Cardiac muscle cell (in vitro differentiated cells and primary cell): ENCODE results near the gene COL23A1. TPM values are rescaled to one million over a fixed set of nuclear protein-coding genes. Genes with fewer than 3 reads are reported as not detected.

Experiments
- DNase-seq, 2 donors: peaks; one replicate each; pipeline versions ENCODE4 v3.0.0 to v3.0.0-alpha.2; 2010 to 2017; ENCODE audit warnings: low read depth in 1 of 2, low spot score in 1 of 2
- H3K27ac ChIP-seq: fragments of 200-600 bp; sonication (generic); 2 replicates; pipeline ENCODE4 v1.5.1; 2016
- H3K27me3 ChIP-seq: fragments of 200-600 bp; sonication (generic); 2 replicates; pipeline ENCODE4 v1.6.0; 2016; ENCODE audit warnings: control low read depth
- H3K36me3 ChIP-seq: fragments of 200-600 bp; sonication (generic); 2 replicates; pipeline ENCODE4 v1.5.1; 2016; ENCODE audit warnings: control low read depth
- H3K4me1 ChIP-seq: fragments of 200-600 bp; sonication (generic); 2 replicates; pipeline ENCODE4 v1.8.1; 2017; ENCODE audit warnings: low read depth, mild to moderate bottlenecking, mixed run types
- H3K4me3 ChIP-seq: fragments of 200-600 bp; sonication (generic); 2 replicates; pipeline ENCODE4 v1.5.1; 2016; ENCODE audit warnings: mild to moderate bottlenecking
- H3K9me3 ChIP-seq: fragments of 200-600 bp; sonication (generic); 2 replicates; pipeline ENCODE4 v1.5.1; 2017; ENCODE audit warnings: low read depth, mild to moderate bottlenecking, control low read depth
- polyA plus RNA-seq: library from polyadenylated mRNA; unstranded; fragments of >200 nt; fragmentation: Nextera tagmentation; extraction: Ambion mirVana; gene quantifications from 2 replicates; pipeline ENCODE4 v1.2.1, GENCODE V29; 2016
- total RNA-seq: library from RNA; depleted of rRNA; stranded (reverse); fragments of >200 nt; gene quantifications from 2 replicates; pipeline ENCODE4 v1.2.3, GENCODE V29; 2016
- TF ChIP-seq, protein P1 (sequence below): IDR thresholded peaks from 2 replicates; pipeline ENCODE4 v1.5.1; 2012; ENCODE audit warnings: low read depth, mild to moderate bottlenecking, low read length

COL23A1 gene
- total and polyA plus RNA-seq, 2 experiments from 2014 or later: 28.9 to 43.0 TPM

DNA sequence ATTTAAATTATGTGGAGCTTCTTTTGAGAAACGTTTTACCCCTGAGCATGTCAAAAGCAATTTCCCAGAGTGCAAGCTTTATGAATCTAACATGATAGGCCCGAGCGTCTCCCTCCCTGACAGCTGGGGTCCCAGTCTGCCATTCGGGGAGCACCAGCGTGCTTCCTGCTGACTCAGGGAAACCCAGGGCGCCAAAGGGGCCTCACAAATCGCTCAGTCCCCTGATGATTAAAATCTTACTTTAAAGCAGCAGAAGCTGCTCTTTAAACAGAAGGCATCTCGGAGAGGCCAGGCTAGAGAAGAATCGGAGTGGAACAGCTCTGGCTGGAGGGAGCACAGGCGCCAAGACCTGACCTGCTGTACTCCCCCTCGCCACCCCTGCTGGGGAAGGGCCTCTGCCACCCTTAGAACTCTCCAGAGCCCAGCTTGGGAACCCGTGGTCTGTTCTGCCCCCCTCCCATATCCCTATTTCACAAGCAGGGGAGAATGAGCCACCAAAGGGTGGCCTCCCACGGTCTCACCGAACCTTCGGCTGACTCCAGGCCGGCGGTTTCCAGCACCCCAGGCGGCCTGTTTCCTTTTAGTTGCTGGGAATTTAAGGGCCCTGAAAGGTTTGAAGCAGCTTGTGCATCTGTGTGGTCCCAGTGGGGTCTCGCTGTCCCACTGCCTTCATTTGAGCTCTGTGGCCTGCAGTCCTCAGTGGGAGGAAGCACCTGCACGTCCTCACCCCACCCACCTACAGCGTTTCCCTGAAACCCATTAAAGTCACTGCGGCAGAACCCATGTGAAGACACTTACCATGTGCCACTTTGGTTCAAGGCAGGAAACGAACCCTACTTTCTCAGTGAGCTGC lies 147.6 kb downstream of the COL23A1 start:
- Histone ChIP-seq H3K36me3 (no peaks in the 10 kb centered on the region), H3K27ac (no peak overlapping the region), H3K4me3 (no peak overlapping the region), H3K9me3 (no peaks in the 10 kb centered on the region), H3K4me1 (no peaks in the 10 kb centered on the region), H3K27me3 (no peaks in the 10 kb centered on the region)
- DNase-seq: no peak
- TF ChIP-seq, protein P1, sequence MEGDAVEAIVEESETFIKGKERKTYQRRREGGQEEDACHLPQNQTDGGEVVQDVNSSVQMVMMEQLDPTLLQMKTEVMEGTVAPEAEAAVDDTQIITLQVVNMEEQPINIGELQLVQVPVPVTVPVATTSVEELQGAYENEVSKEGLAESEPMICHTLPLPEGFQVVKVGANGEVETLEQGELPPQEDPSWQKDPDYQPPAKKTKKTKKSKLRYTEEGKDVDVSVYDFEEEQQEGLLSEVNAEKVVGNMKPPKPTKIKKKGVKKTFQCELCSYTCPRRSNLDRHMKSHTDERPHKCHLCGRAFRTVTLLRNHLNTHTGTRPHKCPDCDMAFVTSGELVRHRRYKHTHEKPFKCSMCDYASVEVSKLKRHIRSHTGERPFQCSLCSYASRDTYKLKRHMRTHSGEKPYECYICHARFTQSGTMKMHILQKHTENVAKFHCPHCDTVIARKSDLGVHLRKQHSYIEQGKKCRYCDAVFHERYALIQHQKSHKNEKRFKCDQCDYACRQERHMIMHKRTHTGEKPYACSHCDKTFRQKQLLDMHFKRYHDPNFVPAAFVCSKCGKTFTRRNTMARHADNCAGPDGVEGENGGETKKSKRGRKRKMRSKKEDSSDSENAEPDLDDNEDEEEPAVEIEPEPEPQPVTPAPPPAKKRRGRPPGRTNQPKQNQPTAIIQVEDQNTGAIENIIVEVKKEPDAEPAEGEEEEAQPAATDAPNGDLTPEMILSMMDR: no peak

- DNase-seq: no peak
- Histone ChIP-seq H3K9me3 (no peaks in the 10 kb centered on the region), H3K27me3 (no peaks in the 10 kb centered on the region), H3K4me1 (no peaks in the 10 kb centered on the region), H3K4me3 (no peak overlapping the region), H3K36me3 (no peaks in the 10 kb centered on the region), H3K27ac (no peak overlapping the region)
- TF ChIP-seq, protein P1: no peak
Observed at GRCh38 chr5:178441486-178442270, 148.5 kb downstream of the COL23A1 start.

DNA sequence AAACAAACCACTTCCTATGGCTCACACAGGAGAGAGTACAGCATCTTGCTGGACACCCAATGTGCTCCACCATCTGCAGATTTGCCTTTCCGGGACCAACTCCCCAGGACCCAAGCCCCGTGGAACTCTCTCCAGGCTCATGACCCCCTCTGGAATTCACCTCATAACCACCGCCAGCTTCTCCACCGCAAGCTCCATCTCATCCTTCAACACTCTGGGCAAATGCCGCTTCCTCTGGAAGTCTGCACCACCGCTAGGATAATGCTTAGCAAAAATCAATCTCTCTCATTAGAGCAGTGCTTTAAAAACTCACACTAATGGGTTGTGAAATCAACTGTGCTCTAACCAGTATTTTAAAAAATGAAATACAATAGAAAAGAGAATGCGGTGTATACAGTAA lies 150.0 kb downstream of the COL23A1 start:
- no peak overlapping the region for H3K27ac ChIP-seq
- H3K4me3 ChIP-seq: no peak overlapping the region
- no peak for DNase-seq
- H3K9me3 ChIP-seq: no peaks in the 10 kb centered on the region
- H3K36me3 ChIP-seq: no peaks in the 10 kb centered on the region
- TF ChIP-seq, protein P1: no peak
- no peaks in the 10 kb centered on the region for H3K27me3 ChIP-seq
- no peaks in the 10 kb centered on the region for H3K4me1 ChIP-seq

DNA sequence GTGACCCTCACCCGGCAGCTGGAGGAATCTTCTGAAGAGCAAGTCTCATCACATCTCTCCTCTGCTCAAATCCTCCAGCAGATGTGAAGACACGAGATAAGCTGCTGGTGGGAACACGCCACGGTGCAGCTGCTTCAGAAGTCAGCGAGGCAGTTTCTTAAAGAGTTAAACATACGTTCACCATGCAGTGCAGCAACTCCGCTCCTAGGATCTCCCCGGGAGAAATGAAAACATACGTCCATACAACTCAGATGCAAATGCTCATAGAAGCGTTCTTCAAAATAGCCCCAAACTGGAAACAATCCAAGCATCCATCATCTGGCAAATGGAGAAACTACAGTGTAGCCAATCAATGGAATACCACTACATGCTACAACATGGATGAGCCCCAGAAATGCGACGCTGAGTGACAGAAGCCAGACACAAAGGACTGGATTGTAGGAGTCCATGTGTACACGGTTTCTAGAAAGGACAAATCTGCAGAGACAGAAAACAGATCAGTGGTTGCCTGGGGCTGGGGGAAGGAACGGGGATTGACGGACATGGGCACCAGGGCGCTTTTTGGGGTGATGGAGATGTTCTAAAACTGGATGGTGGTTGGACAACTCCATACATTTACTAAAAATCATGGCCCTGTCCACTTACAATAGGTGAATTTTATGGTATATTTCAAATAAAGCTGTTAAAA lies 150.6 kb downstream of the COL23A1 start:
- Histone ChIP-seq H3K4me1 (no peaks in the 10 kb centered on the region), H3K27me3 (no peaks in the 10 kb centered on the region), H3K9me3 (no peaks in the 10 kb centered on the region), H3K36me3 (no peaks in the 10 kb centered on the region), H3K27ac (no peak overlapping the region), H3K4me3 (no peak overlapping the region)
- no peak for DNase-seq
- TF ChIP-seq, protein P1: no peak

DNA sequence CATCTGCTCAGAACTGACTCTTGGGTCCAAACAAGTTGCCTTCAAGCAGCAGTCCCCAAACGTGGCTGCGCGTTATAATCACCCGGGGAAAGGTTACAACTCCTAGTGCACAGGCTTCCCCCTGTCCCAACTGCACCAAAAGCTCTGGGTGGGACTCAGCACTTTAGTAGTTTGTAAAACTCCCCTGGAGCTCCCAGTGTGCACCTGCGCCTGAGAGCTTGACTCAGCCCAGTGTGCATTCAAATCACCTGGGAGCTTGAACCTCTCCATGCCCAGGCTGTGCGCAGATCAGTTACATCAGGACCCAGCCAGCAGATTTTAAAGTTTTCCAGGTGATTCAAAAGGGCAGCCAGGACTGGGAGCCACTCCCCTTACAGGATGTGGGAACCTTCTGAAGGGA lies 151.4 kb downstream of the COL23A1 start:
- TF ChIP-seq, protein P1: no peak
- DNase-seq: no peak
- H3K4me3 ChIP-seq: no peak overlapping the region
- H3K27ac ChIP-seq: no peak overlapping the region
- no peaks in the 10 kb centered on the region for H3K9me3 ChIP-seq
- H3K27me3 ChIP-seq: no peaks in the 10 kb centered on the region
- no peaks in the 10 kb centered on the region for H3K36me3 ChIP-seq
- no peaks in the 10 kb centered on the region for H3K4me1 ChIP-seq
